Esophagus muscularis mucosa (tissue), 4 donors: ENCODE results near the gene TENM4.

Experiments
- EP300 ChIP-seq: sonication (generic); formaldehyde crosslinking; IDR thresholded peaks from one replicate; pipeline ENCODE4 v1.6.1; 2017; ENCODE audit warnings: antibody characterized with exemption
- POLR2A ChIP-seq: fragments of 450-650 bp; IDR thresholded peaks from one replicate; pipeline ENCODE4 v1.6.1; 2017; ENCODE audit warnings: antibody characterized with exemption, moderate library complexity, mild to moderate bottlenecking, low read depth
- POLR2AphosphoS5 ChIP-seq, 2 donors: sonication (generic); formaldehyde crosslinking; IDR thresholded peaks; one replicate each; pipeline ENCODE4 v1.6.1; 2017; ENCODE audit warnings: antibody characterized with exemption in 2 of 2
- TF ChIP-seq, protein P1 (sequence below), 3 experiments: fragments of 200-600 bp in 2 of 3; fragments of 450-650 bp in 1 of 3; sonication (generic) in 2 of 3; IDR thresholded peaks; one replicate each; pipeline ENCODE4 v1.5.1; 2017 to 2019; ENCODE audit warnings: antibody characterized with exemption in 3 of 3, mild to moderate bottlenecking in 2 of 3, moderate library complexity in 1 of 3

DNA sequence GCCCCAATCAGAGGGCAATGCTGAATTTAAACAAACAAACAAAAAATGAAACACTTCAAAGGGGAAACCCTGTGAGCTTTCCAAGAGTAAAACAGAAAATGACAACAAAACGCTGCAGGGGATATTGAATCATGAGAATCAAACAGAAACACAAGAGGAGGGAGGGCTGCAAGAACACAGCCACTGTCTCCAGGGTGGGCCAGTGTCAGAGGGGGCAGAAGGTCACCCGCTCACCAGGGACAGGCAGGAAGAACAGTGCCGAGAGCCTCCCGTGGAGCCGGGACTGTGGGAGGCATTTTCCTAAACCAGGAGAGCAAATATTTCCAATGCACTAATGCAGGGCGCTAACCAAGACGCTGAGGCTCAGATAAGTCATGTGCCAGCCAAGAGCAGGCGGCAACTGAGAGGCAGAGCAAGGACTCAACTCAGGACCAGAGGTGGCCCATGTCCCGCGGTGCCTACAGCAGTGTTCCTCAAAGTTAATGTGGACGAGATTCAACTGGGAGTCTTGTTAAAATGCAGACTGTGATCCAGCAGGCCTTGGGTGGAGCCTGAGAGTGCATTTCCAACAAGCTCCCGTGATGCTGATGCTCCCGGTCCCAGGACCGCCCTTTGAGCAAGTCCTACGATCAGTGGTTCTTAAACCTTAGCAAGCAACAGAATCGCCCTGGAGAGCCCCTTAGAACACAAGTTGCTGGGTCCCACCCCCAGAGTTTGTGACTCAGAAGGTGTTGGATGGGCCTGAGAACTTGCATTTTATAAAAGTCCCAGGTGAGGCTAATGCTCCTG is 197.2 kb downstream of the TENM4 start:
- TF ChIP-seq, protein P1, sequence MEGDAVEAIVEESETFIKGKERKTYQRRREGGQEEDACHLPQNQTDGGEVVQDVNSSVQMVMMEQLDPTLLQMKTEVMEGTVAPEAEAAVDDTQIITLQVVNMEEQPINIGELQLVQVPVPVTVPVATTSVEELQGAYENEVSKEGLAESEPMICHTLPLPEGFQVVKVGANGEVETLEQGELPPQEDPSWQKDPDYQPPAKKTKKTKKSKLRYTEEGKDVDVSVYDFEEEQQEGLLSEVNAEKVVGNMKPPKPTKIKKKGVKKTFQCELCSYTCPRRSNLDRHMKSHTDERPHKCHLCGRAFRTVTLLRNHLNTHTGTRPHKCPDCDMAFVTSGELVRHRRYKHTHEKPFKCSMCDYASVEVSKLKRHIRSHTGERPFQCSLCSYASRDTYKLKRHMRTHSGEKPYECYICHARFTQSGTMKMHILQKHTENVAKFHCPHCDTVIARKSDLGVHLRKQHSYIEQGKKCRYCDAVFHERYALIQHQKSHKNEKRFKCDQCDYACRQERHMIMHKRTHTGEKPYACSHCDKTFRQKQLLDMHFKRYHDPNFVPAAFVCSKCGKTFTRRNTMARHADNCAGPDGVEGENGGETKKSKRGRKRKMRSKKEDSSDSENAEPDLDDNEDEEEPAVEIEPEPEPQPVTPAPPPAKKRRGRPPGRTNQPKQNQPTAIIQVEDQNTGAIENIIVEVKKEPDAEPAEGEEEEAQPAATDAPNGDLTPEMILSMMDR (IDR thresholded peaks at IDR 0.05) = no peak
- no peak for TF ChIP-seq POLR2A
- TF ChIP-seq EP300 = no peak
- TF ChIP-seq POLR2AphosphoS5 (IDR thresholded peaks at IDR 0.05) = no peak
